ENCODE measurements around the gene RAB3B.
"Not testable (repeated sequence)": the region's sequence is repeated elsewhere in the genome, so short reads cannot be mapped to it uniquely, and the experiment has no call there.

Gene RAB3B

GRCh38 chr1:51990478-51990965 is at the start of gene RAB3B:
TSS of gene RAB3B (minus strand) at chr1:51990700. CDS start at chr1:51977117, 13,583 bp downstream.
- DNase-seq = peak; percentile 39 to 63
- TF ChIP-seq GATA1 (IDR thresholded peaks at IDR 0.05; ENCODE audit: low read depth, low read length) (no peak), POLR2A (IDR thresholded peaks at IDR 0.05; ENCODE audit: low read length) (no peak)

GRCh38 chr1:52037909-52038308 is 47.4 kb upstream of the RAB3B start:
- no peak for TF ChIP-seq POLR2A (IDR thresholded peaks at IDR 0.05; ENCODE audit: low read length)
- no peak for TF ChIP-seq GATA1 (IDR thresholded peaks at IDR 0.05; ENCODE audit: low read depth, low read length)
- no peak for DNase-seq

GRCh38 chr1:52037402-52037814 is 46.9 kb upstream of the RAB3B start:
- TF ChIP-seq GATA1 (IDR thresholded peaks at IDR 0.05; ENCODE audit: low read depth, low read length) (no peak), POLR2A (IDR thresholded peaks at IDR 0.05; ENCODE audit: low read length) (no peak)
- DNase-seq = no peak

GRCh38 chr1:52034050-52034384 is 43.5 kb upstream of the RAB3B start:
- no peak for DNase-seq
- no peak for TF ChIP-seq POLR2A (IDR thresholded peaks at IDR 0.05; ENCODE audit: low read length)
- TF ChIP-seq GATA1 (IDR thresholded peaks at IDR 0.05; ENCODE audit: low read depth, low read length) = no peak

- peak; percentile 92 for TF ChIP-seq POLR2A (IDR thresholded peaks at IDR 0.05; ENCODE audit: low read length)
- TF ChIP-seq GATA1 (IDR thresholded peaks at IDR 0.05; ENCODE audit: low read depth, low read length) = no peak
- peak; percentile 91 to 93 for DNase-seq
Observed at GRCh38 chr1:52033190-52034049, 42.9 kb upstream of the RAB3B start, which contains the start of gene KTI12. TSS of gene KTI12 (minus strand) at chr1:52033810. CDS start at chr1:52033761, 49 bp downstream.

GRCh38 chr1:52032785-52033131 is 42.3 kb upstream of the RAB3B start:
- TF ChIP-seq GATA1 (IDR thresholded peaks at IDR 0.05; ENCODE audit: low read depth, low read length) (no peak), POLR2A (IDR thresholded peaks at IDR 0.05; ENCODE audit: low read length) (no peak)
- DNase-seq = peak; percentile 51 to 59

- DNase-seq = peak in 1 of 2 experiments; percentile 26
- TF ChIP-seq POLR2A (IDR thresholded peaks at IDR 0.05; ENCODE audit: low read length) (no peak), GATA1 (IDR thresholded peaks at IDR 0.05; ENCODE audit: low read depth, low read length) (no peak)
Observed at GRCh38 chr1:52032124-52032784, 41.8 kb upstream of the RAB3B start.

- DNase-seq = not testable (repeated sequence)
Observed at GRCh38 chr1:52028839-52029238, 38.3 kb upstream of the RAB3B start.

GRCh38 chr1:52028328-52028727 is 37.8 kb upstream of the RAB3B start:
- TF ChIP-seq POLR2A (IDR thresholded peaks at IDR 0.05; ENCODE audit: low read length) (no peak), GATA1 (IDR thresholded peaks at IDR 0.05; ENCODE audit: low read depth, low read length) (no peak)
- DNase-seq = no peak

- TF ChIP-seq GATA1 (IDR thresholded peaks at IDR 0.05; ENCODE audit: low read depth, low read length) (no peak), POLR2A (IDR thresholded peaks at IDR 0.05; ENCODE audit: low read length) (no peak)
Observed at GRCh38 chr1:52026278-52026677, 35.8 kb upstream of the RAB3B start.

GRCh38 chr1:52022133-52022532 is 31.6 kb upstream of the RAB3B start:
- TF ChIP-seq POLR2A (IDR thresholded peaks at IDR 0.05; ENCODE audit: low read length) (no peak), GATA1 (IDR thresholded peaks at IDR 0.05; ENCODE audit: low read depth, low read length) (no peak)
- no peak for DNase-seq

More at GRCh38 chr1:52026278-52026677, 35.8 kb upstream of the RAB3B start:
- DNase-seq = no peak

- no peak for TF ChIP-seq POLR2A (IDR thresholded peaks at IDR 0.05; ENCODE audit: low read length)
- no peak for DNase-seq
Observed at GRCh38 chr1:52008071-52008809, 17.7 kb upstream of the RAB3B start.

- no peak for TF ChIP-seq GATA1 (IDR thresholded peaks at IDR 0.05; ENCODE audit: low read depth, low read length)
- TF ChIP-seq POLR2A (IDR thresholded peaks at IDR 0.05; ENCODE audit: low read length) = no peak
- DNase-seq = no peak
Observed at GRCh38 chr1:52007215-52008002, 16.9 kb upstream of the RAB3B start.

- DNase-seq = not testable (repeated sequence)
Observed at GRCh38 chr1:52006081-52006553, 15.6 kb upstream of the RAB3B start.

GRCh38 chr1:52005548-52005947 is 15.0 kb upstream of the RAB3B start:
- not testable (repeated sequence) for DNase-seq

All from erythroblast (primary cell).